ENCODE data around the gene PPT1.
A peak's percentile ranks its signal among the peaks of the same experiment; 100 is the strongest.
"Not testable (repeated sequence)": the region's sequence is repeated elsewhere in the genome, so short reads cannot be mapped to it uniquely, and the experiment has no call there.

The PPT1 gene

GRCh38 chr1:40053138-40053887 lies 43.7 kb downstream of the PPT1 start:
- DNase-seq = no peak

GRCh38 chr1:40050863-40051262 lies 46.2 kb downstream of the PPT1 start:
- DNase-seq = no peak

GRCh38 chr1:40049725-40050124 lies 47.3 kb downstream of the PPT1 start:
- DNase-seq = no peak

DNA sequence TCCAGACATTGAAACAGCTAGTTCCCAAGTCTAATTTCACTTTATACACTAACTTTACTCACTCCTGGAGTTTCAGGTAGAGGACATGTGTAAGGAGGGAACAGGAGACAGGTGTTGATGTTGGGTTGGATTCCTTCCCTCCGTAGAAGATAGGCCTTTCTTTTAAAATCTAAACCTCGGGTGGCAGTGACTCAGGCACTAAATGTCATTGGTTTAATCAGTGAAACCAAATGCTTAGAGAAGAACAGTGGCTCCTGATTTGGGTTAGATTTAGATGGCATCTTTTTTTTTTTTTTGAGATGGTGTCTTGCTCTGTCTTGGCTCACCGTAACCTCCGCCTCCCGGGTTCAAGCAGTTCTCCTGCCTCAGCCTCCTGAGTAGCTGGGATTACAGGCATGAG lies 49.3 kb downstream of the PPT1 start:
- no peak for DNase-seq

- no peak for DNase-seq
These were observed 49.8 kb downstream of the PPT1 start for GRCh38 chr1:40047276-40047675.

GRCh38 chr1:40045766-40046165 lies 51.3 kb downstream of the PPT1 start:
- DNase-seq = no peak

DNA sequence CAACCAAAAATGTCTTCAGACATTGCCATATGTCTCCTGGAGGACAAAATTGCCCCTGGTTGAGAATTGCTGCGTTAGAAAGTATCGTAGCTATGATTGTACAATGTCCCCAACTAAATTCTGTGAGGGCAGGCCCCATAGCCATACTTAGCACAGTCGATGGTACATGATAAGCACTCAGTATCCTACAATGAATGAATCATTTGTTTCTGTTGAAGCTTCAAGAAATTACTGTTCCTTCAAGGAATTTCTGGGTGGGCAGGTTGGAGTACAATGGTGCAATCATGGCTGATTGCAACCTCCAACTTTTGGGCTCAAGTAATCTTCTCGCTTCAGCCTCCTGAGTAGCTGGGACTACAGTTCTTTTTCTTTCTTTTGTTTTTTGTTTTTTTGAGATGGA lies 51.9 kb downstream of the PPT1 start:
- DNase-seq = no peak

DNA sequence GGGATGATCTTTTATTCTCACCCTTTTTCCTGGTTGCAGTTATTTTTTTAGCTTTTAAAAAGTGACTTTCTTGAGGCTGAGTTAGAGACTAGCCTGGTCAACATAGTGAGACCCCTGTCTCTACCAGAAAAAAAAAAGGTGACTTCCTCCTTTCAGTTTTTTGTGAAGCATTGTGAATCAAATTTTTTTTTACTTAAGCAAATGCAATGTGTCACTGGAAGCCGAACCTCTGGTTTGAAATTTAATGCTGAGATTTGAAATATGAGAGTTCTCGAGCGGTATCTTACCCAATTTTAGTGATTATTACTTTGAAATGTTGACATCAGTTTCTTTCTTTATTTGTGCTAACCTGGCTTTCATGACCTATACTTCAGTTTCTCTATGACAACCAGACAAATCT lies 52.9 kb downstream of the PPT1 start:
- no peak for DNase-seq

- DNase-seq = no peak
These were observed 54.7 kb downstream of the PPT1 start for GRCh38 chr1:40042341-40042740.

- DNase-seq = no peak
These were observed 55.6 kb downstream of the PPT1 start for GRCh38 chr1:40041466-40041838.

GRCh38 chr1:40040511-40041465 lies 56.3 kb downstream of the PPT1 start, which contains the start of gene CAP1:
Gene CAP1, plus strand, starts transcription at chr1:40040729. Its CDS starts 18,618 bp downstream, at chr1:40059347.
- DNase-seq = peak; percentile 100

GRCh38 chr1:40039757-40040510 lies 57.1 kb downstream of the PPT1 start:
- peak; percentile 89 for DNase-seq

DNA sequence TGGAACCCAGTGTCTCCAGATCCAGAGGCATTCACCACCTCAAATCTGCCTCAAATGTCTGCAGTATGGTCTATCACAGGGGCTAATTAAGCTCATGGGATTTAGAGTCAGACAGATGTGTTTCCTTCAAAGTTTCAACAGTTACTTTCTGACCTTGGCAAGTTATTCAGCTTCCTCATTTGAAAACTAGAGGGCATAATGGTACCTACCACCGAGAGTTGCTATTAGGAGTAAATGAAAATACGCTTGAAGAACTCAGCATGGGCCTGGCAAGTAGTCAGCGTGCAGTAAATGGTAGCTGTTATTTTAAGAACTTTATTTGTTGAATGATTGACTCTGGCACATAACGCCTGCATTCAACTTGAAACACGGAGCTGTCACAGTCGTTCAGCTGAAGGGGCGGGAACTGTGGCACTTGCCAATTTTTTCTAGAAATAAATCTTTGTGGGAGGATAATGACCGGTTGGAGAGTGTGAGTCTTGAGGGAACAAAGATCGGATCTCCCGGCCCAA lies 57.8 kb downstream of the PPT1 start:
- DNase-seq = no peak

GRCh38 chr1:40038697-40039096 lies 58.4 kb downstream of the PPT1 start:
- DNase-seq = no peak

DNA sequence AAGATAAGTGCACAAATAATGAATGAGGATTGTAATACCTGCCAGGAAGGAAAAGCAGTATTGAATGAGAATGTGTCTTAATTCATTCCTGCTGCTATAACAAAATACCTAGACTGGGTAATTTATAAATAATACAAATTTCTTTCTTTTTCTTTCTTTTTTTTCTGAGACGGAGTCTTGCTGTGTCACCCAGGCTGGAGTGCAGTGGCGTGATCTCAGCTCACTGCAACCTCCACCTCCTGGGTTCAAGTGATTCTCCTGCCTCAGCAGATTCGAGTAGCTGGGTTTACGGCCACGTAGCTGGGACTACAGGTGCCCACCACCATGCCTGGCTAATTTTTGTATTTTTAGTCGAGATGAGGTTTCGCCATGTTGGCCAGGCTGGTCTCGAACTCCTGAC lies 59.8 kb downstream of the PPT1 start:
- DNase-seq = not testable (repeated sequence)

GRCh38 chr1:40036574-40036973 lies 60.5 kb downstream of the PPT1 start:
- DNase-seq = no peak

- DNase-seq = no peak
These were observed 62.2 kb downstream of the PPT1 start for GRCh38 chr1:40034869-40035268.

DNA sequence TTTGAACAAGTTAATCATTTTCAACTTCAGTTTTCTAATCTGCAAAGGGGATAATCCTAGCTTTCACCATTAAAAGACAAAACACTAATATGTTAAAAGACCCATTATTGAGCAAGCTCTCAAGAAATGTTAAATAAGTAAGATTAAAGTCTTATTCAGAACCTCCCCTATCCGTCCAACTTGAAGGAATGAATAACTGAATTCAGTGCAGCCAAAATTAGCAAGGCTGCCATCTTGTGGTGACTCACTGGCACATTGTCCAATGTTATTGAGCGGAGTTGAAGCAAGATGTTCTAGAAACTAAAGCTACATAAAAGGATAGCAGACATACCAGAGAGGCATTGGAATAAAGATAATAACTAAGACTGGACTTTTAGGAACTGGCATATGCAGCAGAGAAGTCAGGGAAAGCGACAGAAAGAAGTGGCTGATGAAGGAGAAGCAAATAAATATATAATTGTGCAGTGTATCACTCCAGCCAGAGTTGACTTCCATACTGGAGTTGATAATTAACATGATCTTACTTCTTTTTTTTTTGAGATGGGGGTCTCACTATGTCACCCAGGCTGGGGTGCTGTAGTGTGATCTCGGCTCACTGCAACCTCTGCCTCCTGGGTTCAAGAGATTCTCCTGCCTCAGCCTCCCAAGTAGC lies 64.7 kb downstream of the PPT1 start:
- DNase-seq = no peak

GRCh38 chr1:40030528-40031135 lies 66.4 kb downstream of the PPT1 start:
- DNase-seq = no peak

DNA sequence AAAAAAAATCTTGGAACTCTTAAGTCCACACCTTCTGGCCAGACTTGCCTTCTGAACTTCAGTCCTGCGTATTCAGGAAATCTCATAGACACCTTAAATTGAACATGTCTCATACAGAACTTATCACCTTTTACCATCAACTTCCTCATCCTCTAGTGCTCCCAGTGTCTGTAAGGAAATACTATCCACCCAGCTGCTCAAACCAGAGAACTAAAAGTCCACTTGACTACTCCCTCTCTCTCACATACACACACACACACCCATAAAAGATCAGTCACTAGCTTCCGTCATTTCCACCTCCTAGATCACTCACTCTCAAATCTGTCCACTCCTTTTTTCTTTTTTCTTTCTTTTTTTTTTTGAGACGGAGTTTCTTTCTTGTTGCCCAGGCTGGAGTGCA lies 67.4 kb downstream of the PPT1 start:
- no peak for DNase-seq

GRCh38 chr1:40027647-40028046 lies 69.4 kb downstream of the PPT1 start:
- no peak for DNase-seq

- no peak for DNase-seq
These were observed 72.4 kb downstream of the PPT1 start for GRCh38 chr1:40024671-40025070.

All from left hindlimb (tissue), 1 donor.